GM12874 (cell line): ENCODE results near the gene CCDC152.

ENCODE experiments used
- CTCF ChIP-seq: IDR thresholded peaks from 2 replicates; pipeline ENCODE4 v1.5.1; 2011; ENCODE audit warnings: low read depth, mild to moderate bottlenecking, control low read depth, low read length, moderate library complexity; ENCODE audit not compliant: insufficient read depth

The CCDC152 gene

GRCh38 chr5:42756606-42757601 lies at the start of gene CCDC152:
TSS of gene CCDC152 (plus strand) at chr5:42756818. CDS start at chr5:42759122, 2,304 bp downstream.
- no peak for TF ChIP-seq CTCF

GRCh38 chr5:42715785-42716184 lies 40.8 kb upstream of the CCDC152 start:
- no peak for TF ChIP-seq CTCF

- no peak for TF ChIP-seq CTCF
These were observed 38.0 kb upstream of the CCDC152 start for GRCh38 chr5:42718591-42718990.

GRCh38 chr5:42719034-42719433 lies 37.6 kb upstream of the CCDC152 start:
- TF ChIP-seq CTCF, result no peak

GRCh38 chr5:42720251-42720650 lies 36.4 kb upstream of the CCDC152 start:
- TF ChIP-seq CTCF, result no peak

GRCh38 chr5:42721484-42721883 lies 35.1 kb upstream of the CCDC152 start:
- TF ChIP-seq CTCF, result no peak

- no peak for TF ChIP-seq CTCF
These were observed 15.7 kb upstream of the CCDC152 start for GRCh38 chr5:42740920-42741319.
